ENCODE results near the gene MEPE.
A peak's percentile ranks its signal among the peaks of the same experiment; 100 is the strongest.

The MEPE gene

GRCh38 chr4:87832669-87833068 is at the start of gene MEPE:
TSS of gene MEPE (plus strand) at chr4:87832969. CDS start at chr4:87834715, 1,746 bp downstream.
- DNase-seq (ENCODE audit: low read depth) = no peak

- DNase-seq (ENCODE audit: low read depth) = no peak
Observed at GRCh38 chr4:87783781-87784180, 49.0 kb upstream of the MEPE start.

GRCh38 chr4:87785731-87786509 is 46.8 kb upstream of the MEPE start:
- DNase-seq (ENCODE audit: low read depth) = no peak

- DNase-seq (ENCODE audit: low read depth) = no peak
Observed at GRCh38 chr4:87799301-87800113, 33.3 kb upstream of the MEPE start, which contains the start of gene IBSP. TSS of gene IBSP (plus strand) at chr4:87799554. CDS start at chr4:87802362, 2,808 bp downstream.

- DNase-seq (ENCODE audit: low read depth) = no peak
Observed at GRCh38 chr4:87802858-87803257, 29.9 kb upstream of the MEPE start.

GRCh38 chr4:87803421-87803820 is 29.3 kb upstream of the MEPE start:
- DNase-seq (ENCODE audit: low read depth) = no peak

GRCh38 chr4:87804871-87805270 is 27.9 kb upstream of the MEPE start:
- no peak for DNase-seq (ENCODE audit: low read depth)

- DNase-seq (ENCODE audit: low read depth) = peak; percentile 75
Observed at GRCh38 chr4:87805971-87806370, 26.8 kb upstream of the MEPE start.

GRCh38 chr4:87806520-87806919 is 26.2 kb upstream of the MEPE start:
- peak; percentile 74 for DNase-seq (ENCODE audit: low read depth)

GRCh38 chr4:87807402-87807801 is 25.4 kb upstream of the MEPE start:
- DNase-seq (ENCODE audit: low read depth) = no peak

- no peak for DNase-seq (ENCODE audit: low read depth)
Observed at GRCh38 chr4:87811977-87812376, 20.8 kb upstream of the MEPE start.

GRCh38 chr4:87819281-87819919 is 13.4 kb upstream of the MEPE start:
- peak; percentile 91 for DNase-seq (ENCODE audit: low read depth)

- DNase-seq (ENCODE audit: low read depth) = no peak
Observed at GRCh38 chr4:87823200-87823599, 9.6 kb upstream of the MEPE start.

GRCh38 chr4:87823724-87824123 is 9.0 kb upstream of the MEPE start:
- DNase-seq (ENCODE audit: low read depth) = no peak

GRCh38 chr4:87824352-87824751 is 8.4 kb upstream of the MEPE start:
- DNase-seq (ENCODE audit: low read depth) = peak; percentile 52

- no peak for DNase-seq (ENCODE audit: low read depth)
Observed at GRCh38 chr4:87834401-87834800, 1.6 kb downstream of the MEPE start.

GRCh38 chr4:87835197-87835596 is 2.4 kb downstream of the MEPE start:
- DNase-seq (ENCODE audit: low read depth) = peak; percentile 14

- no peak for DNase-seq (ENCODE audit: low read depth)
Observed at GRCh38 chr4:87835743-87836142, 3.0 kb downstream of the MEPE start.

- peak; percentile 48 for DNase-seq (ENCODE audit: low read depth)
Observed at GRCh38 chr4:87838205-87838604, 5.4 kb downstream of the MEPE start.

- peak; percentile 61 for DNase-seq (ENCODE audit: low read depth)
Observed at GRCh38 chr4:87838890-87839591, 6.3 kb downstream of the MEPE start.

- DNase-seq (ENCODE audit: low read depth) = no peak
Observed at GRCh38 chr4:87839592-87839946, 6.8 kb downstream of the MEPE start.

GRCh38 chr4:87840149-87840548 is 7.4 kb downstream of the MEPE start:
- no peak for DNase-seq (ENCODE audit: low read depth)

Measured in ELR (cell line).